ENCODE data around the gene NUTM2F.

- TF ChIP-seq ZNF367 (CRISPR knock-in tag; IDR thresholded peaks at IDR 0.05; ENCODE audit: borderline replicate concordance) (no peak), ZNF296 (CRISPR knock-in tag; conservative IDR thresholded peaks at IDR 0.05) (no peak), ZNF256 (CRISPR knock-in tag; conservative IDR thresholded peaks at IDR 0.05) (no peak), SUZ12 (IDR thresholded peaks at IDR 0.05; ENCODE audit: low read depth, low read length) (no peak), NFRKB (IDR thresholded peaks at IDR 0.05) (no peak), FIP1L1 (IDR thresholded peaks at IDR 0.05; ENCODE audit: borderline replicate concordance, insufficient read depth, low read depth, low read length) (no peak), ZNF143 (CRISPR knock-in tag; IDR thresholded peaks at IDR 0.05) (no peak), ZSCAN29 (CRISPR knock-in tag; conservative IDR thresholded peaks at IDR 0.05) (no peak), EP300 (IDR thresholded peaks at IDR 0.05; ENCODE audit: low read depth in 2 of 2, low read length in 2 of 2) (no peak), EP300 (CRISPR knock-in tag; IDR thresholded peaks at IDR 0.05; ENCODE audit: borderline replicate concordance) (no peak), ZNF331 (CRISPR knock-in tag; IDR thresholded peaks at IDR 0.05) (no peak), POLR2A (IDR thresholded peaks at IDR 0.05; ENCODE audit: insufficient read depth in 1 of 2, low read depth in 2 of 2, low read length in 2 of 2) (no peak), ZBTB21 (CRISPR knock-in tag; IDR thresholded peaks at IDR 0.05) (no peak)
- TF ChIP-seq, protein P1, sequence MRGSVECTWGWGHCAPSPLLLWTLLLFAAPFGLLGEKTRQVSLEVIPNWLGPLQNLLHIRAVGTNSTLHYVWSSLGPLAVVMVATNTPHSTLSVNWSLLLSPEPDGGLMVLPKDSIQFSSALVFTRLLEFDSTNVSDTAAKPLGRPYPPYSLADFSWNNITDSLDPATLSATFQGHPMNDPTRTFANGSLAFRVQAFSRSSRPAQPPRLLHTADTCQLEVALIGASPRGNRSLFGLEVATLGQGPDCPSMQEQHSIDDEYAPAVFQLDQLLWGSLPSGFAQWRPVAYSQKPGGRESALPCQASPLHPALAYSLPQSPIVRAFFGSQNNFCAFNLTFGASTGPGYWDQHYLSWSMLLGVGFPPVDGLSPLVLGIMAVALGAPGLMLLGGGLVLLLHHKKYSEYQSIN (CRISPR knock-in tag; IDR thresholded peaks at IDR 0.05; ENCODE audit: borderline replicate concordance), result no peak
Measured at GRCh38 chr9:94269264-94269663, 59.2 kb downstream of the NUTM2F start.

Measured in HepG2 (cell line).